Measurements from ENCODE around the gene CRYBA4.
"Not testable (repeated sequence)": the region's sequence is repeated elsewhere in the genome, so short reads cannot be mapped to it uniquely, and the experiment has no call there.

Gene CRYBA4

GRCh38 chr22:26597026-26597425 is 24.7 kb upstream of the CRYBA4 start:
- DNase-seq (ENCODE audit: low read depth in 2 of 2) = peak in 1 of 2 donors; percentile 26

GRCh38 chr22:26597480-26597879 is 24.3 kb upstream of the CRYBA4 start:
- DNase-seq (ENCODE audit: low read depth in 2 of 2) = no peak

- DNase-seq (ENCODE audit: low read depth in 2 of 2) = no peak
Observed at GRCh38 chr22:26599505-26599904, 22.3 kb upstream of the CRYBA4 start.

- DNase-seq (ENCODE audit: low read depth in 2 of 2) = no peak
Observed at GRCh38 chr22:26601726-26602125, 20.0 kb upstream of the CRYBA4 start.

- DNase-seq (ENCODE audit: low read depth in 2 of 2) = no peak
Observed at GRCh38 chr22:26602127-26602526, 19.6 kb upstream of the CRYBA4 start.

GRCh38 chr22:26604368-26604767 is 17.4 kb upstream of the CRYBA4 start:
- no peak for DNase-seq (ENCODE audit: low read depth in 2 of 2)

- no peak for DNase-seq (ENCODE audit: low read depth in 2 of 2)
Observed at GRCh38 chr22:26606611-26607010, 15.2 kb upstream of the CRYBA4 start.

- DNase-seq (ENCODE audit: low read depth in 2 of 2) = no peak
Observed at GRCh38 chr22:26608129-26608528, 13.6 kb upstream of the CRYBA4 start.

- DNase-seq (ENCODE audit: low read depth in 2 of 2) = no peak
Observed at GRCh38 chr22:26609287-26609686, 12.5 kb upstream of the CRYBA4 start.

GRCh38 chr22:26610072-26610958 is 11.4 kb upstream of the CRYBA4 start:
- DNase-seq (ENCODE audit: low read depth in 2 of 2) = peak; percentile 40 to 50

GRCh38 chr22:26610996-26611395 is 10.8 kb upstream of the CRYBA4 start:
- no peak for DNase-seq (ENCODE audit: low read depth in 2 of 2)

GRCh38 chr22:26612652-26613051 is 9.1 kb upstream of the CRYBA4 start:
- DNase-seq (ENCODE audit: low read depth in 2 of 2) = no peak

GRCh38 chr22:26613753-26614152 is 8.0 kb upstream of the CRYBA4 start:
- not testable (repeated sequence) for DNase-seq (ENCODE audit: low read depth in 2 of 2)

- no peak for DNase-seq (ENCODE audit: low read depth in 2 of 2)
Observed at GRCh38 chr22:26614322-26614721, 7.4 kb upstream of the CRYBA4 start.

- no peak for DNase-seq (ENCODE audit: low read depth in 2 of 2)
Observed at GRCh38 chr22:26615149-26615548, 6.6 kb upstream of the CRYBA4 start.

GRCh38 chr22:26615830-26616435 is 5.8 kb upstream of the CRYBA4 start:
- DNase-seq (ENCODE audit: low read depth in 2 of 2) = no peak

GRCh38 chr22:26616650-26617049 is 5.1 kb upstream of the CRYBA4 start:
- DNase-seq (ENCODE audit: low read depth in 2 of 2) = no peak

GRCh38 chr22:26617271-26618199 is 4.2 kb upstream of the CRYBA4 start, which contains the start of gene CRYBB1:
TSS of gene CRYBB1 (minus strand) at chr22:26618027. CDS start at chr22:26616319, 1,708 bp downstream.
- DNase-seq (ENCODE audit: low read depth in 2 of 2) = no peak

- no peak for DNase-seq (ENCODE audit: low read depth in 2 of 2)
Observed at GRCh38 chr22:26618455-26618854, 3.3 kb upstream of the CRYBA4 start.

GRCh38 chr22:26619510-26619909 is 2.3 kb upstream of the CRYBA4 start:
- DNase-seq (ENCODE audit: low read depth in 2 of 2) = no peak

GRCh38 chr22:26620197-26620596 is 1.6 kb upstream of the CRYBA4 start:
- no peak for DNase-seq (ENCODE audit: low read depth in 2 of 2)

- DNase-seq (ENCODE audit: low read depth in 2 of 2) = no peak
Observed at GRCh38 chr22:26623984-26624383, 2.2 kb downstream of the CRYBA4 start.

Data from stimulated activated CD8-positive, alpha-beta memory T cell treated with anti-CD3 and anti-CD28 coated beads, Interleukin-15, amount 100 ng/mL, for 48 hours (primary cell).